GM19463 (cell line): Measurements from ENCODE around the gene GPRC5C.
"Not testable (repeated sequence)": the region's sequence is repeated elsewhere in the genome, so short reads cannot be mapped to it uniquely, and the experiment has no call there.

Experiments
- ATAC-seq: cut with Tn5 transposase; IDR thresholded peaks from one replicate; pipeline ENCODE4 v1.9.1; 2021; ENCODE audit warnings: mild to moderate bottlenecking, moderate library complexity; ENCODE audit not compliant: unreplicated experiment

GPRC5C gene

DNA sequence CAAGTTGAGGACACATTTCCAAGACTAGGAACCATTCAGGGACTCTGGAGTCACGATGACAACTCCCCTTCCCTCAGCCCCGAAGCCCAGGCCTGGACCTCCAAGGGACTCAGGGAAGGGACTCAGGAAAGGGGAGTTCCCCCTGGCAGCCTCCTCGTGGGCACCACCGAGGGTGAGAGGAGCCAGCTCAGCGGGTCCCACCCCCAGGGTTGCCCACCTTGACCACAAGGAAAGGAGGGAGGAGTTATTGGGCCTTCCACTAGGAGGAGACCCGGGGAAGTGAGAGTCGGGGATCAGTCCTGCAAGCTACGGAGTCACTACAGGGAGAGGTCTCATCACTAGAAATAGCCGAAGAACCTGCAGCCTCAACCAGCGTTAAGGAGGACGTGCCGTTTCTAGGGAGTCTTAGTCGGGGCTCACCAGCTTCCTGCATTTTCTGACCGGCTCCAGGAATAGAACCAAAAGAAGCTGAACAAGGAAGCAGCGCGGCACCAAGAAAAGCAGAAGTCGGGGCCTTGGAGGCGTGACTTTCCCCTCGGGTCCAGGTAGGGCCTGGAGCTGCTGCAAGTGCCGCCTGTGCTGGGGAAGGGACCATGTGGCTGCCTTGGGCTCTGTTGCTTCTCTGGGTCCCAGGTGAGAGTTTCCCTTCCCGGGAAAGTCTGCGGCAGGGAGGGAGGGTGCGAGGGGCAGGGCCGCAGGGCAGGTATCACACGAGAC is 34.4 kb downstream of the GPRC5C start, which contains the start of gene CD300A:
Gene CD300A (plus strand): TSS at position 524 of the 717 bp plus-strand sequence. CDS start 70 bp downstream, at position 594.
- ATAC-seq: no peak

DNA sequence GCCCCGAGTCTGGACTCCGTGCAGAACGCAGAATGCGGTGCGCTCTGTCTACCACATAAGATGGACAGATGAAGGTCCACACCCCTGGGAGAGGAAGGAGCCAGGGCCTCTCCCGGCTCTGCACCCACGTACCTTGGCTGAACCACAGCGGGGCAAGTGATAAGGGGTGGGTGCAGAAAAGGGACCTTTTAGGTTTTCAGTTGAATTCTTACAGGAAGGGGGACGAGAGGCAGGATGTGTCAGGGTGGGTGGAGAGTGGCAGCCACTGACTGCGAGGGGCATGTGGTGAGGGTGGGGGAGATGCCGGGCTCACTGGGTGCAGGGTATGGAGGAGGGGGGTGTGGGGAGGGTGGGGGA is 34.9 kb downstream of the GPRC5C start:
- peak; percentile 3 for ATAC-seq

GRCh38 chr17:74467221-74467951 is 35.5 kb downstream of the GPRC5C start:
- ATAC-seq: peak; percentile 61

- no peak for ATAC-seq
Measured at GRCh38 chr17:74471341-74471740, 39.5 kb downstream of the GPRC5C start.

DNA sequence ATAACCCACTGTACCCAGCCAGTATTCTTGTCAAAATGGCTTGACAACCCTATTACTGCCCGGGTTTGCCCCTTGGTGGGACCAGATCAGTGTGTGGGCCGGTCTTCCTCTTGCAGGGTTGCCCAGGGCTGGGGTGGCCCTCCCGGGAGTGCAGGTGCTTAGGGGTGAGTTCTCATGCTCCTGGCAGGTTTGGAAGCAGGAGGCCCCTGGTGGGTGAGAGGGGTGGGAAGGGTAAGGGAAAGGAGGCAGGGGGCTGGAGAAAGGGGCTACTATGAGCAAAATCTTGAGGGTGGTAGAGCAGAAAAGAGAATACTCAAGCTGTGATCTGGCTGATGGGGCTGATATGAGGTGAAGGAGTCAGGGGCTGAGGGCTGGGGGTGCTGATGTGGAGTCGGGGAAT is 41.0 kb downstream of the GPRC5C start:
- no peak for ATAC-seq

DNA sequence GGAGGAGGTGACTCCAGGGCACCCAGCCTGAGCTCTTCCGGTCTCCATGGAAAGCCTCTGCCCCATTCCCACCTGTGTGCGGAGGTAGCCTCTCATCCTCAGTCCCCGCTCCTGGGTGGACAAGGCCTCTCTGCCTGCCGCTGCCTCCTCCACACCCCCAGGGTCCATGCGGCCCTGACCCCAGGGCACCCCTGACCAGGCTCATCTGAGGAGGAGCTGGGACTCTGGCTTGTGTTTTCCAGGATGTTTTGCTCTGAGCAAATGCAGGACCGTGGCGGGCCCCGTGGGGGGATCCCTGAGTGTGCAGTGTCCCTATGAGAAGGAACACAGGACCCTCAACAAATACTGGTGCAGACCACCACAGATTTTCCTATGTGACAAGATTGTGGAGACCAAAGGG is 41.4 kb downstream of the GPRC5C start:
- ATAC-seq: no peak

GRCh38 chr17:74474043-74474792 is 42.3 kb downstream of the GPRC5C start:
- ATAC-seq: no peak

DNA sequence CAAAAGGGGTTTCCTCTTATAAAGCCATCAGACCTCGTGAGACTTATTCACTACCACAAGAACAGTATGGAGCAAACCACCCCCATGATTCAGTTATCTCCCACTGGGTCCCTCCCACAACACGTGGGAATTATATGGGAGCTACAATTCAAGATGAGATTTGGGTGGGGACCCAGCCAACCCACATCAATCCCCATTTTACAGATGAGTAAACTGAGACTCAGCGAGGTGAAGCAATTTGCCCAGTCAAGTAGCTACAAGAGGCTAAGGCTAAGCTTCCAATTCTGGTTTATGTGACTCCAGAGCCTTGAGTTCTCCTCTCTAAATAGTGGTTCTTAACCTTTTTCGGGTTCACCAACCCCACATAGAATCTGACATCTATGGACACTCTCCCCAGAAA is 43.3 kb downstream of the GPRC5C start:
- ATAC-seq: no peak

DNA sequence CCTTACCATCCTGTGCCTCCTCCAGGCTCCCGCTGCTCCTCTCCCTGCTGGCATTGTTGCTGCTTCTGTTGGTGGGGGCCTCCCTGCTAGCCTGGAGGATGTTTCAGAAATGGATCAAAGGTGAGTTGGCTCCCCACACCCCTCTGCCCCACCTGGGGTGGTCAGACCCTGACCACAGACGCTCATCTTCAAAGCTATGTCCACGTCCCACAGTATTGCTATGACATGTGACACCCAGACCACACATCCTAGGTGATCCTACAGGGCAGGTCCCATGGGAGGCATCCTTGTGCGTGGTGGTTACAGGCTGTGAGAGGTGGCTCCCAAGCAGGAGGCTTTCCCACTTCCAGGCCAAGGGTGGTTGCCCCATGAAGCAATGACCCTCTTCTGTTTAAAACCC is 45.5 kb downstream of the GPRC5C start:
- no peak for ATAC-seq

GRCh38 chr17:74478420-74479100 is 46.7 kb downstream of the GPRC5C start:
- peak; percentile 71 for ATAC-seq

DNA sequence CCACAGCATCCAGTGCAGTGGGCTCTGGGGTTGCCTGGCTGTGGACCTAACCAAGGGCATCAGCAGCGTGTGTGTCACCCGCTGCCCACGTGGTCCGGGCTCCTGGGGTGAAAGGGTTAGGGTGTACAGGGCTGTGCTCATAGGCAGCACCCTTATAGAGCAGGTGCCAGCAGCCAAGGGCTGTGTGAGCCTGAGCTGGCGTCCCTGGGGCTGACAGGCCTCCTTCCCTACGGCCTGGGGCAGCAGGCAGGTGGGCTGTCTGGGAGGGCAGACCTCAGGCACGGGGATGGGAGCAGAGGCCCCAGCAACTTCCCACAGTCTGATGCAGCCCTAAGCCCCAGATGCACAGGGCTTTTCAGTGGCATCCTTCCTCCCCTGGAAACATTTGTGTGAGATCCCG is 48.4 kb downstream of the GPRC5C start:
- no peak for ATAC-seq

DNA sequence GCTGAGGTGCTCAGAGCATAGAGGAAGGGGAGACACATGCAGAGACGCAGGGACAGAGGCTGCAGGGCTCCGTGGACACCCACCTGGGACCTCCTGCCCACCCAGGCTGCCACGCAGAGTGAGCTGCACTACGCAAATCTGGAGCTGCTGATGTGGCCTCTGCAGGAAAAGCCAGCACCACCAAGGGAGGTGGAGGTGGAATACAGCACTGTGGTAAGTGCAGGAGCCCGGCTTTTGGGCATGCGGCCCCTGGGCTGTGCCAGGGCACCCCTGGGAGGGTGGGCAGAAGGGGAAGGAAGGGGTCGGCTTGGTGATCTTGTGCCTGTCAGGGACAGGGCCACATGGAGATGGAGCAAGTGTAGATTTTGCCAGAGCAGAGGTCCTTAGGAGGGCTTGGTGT is 49.7 kb downstream of the GPRC5C start:
- no peak for ATAC-seq

DNA sequence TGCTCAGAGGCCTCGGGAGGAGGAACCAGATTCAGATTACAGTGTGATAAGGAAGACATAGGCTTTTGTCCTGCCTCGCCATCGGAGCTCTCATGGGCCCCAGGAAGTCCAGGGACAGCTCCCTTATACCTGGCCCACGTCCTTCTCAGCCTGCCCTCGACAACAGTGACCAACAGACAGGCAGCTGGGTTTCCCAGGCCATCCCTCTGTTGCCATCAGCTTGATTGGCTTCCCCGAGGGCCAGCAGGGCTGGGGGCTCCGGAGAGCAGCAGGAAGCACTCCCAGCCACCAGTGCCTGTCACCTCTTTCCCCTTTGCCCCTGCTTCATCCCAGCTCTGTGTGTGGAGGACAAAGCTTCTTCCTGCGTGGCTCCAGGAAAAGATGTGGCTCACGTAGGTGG is 52.2 kb downstream of the GPRC5C start:
- ATAC-seq: no peak

DNA sequence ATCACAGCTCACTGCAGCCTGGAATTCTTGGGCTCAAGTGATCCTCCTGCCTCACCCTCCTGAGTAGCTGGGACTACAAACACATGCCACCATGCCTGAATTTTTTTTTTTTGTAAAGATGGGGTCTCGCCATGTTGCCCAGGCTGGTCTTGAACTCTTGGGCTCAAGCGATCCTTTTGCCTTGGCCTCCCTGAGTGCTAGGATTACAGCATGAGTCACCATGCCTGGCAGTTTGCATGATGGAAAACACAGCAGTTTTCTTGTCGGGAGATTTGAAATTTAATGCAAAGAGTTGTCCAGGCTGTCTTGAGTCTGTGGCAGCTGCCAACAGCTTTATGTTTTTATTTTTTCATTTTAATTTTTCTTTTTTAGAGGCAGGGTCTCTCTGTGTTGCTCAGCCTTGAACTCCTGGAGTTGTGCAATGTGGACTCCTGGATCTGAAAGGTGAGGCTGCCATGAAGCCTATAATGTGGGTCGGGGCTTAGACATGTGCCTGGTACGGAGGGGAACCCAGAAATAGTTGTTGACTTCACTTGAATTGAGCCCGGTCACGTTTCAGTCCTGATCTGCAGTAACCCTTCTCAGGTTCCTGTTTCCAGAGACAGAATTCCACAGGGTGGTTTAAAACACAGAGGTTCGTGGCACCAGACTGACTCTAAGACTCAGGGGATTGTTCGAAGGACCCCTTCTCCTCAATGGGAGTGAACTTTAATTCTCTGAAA is 53.3 kb downstream of the GPRC5C start:
- no peak for ATAC-seq

DNA sequence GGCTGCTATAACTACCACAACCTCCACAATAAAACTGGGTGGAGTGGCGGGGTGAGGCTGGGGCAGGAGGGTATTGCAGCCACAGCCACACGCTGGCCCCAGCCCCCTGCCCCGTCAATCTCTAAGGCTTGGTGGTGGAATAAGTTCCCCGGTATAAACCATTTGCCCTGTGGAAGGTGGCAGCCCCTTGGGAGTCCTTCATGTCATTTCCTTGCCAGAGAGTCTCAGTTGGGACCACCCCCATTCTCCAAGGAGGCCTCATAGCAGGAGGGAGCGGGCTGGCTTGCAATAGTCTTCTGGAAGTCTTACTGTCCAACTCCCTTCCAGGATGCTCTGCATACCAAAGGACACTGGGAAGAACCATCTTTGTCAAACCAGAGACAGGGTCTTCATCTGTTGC is 54.0 kb downstream of the GPRC5C start:
- ATAC-seq: no peak

- ATAC-seq: not testable (repeated sequence)
Measured at GRCh38 chr17:74488276-74488675, 56.4 kb downstream of the GPRC5C start.

- no peak for ATAC-seq
Measured at GRCh38 chr17:74490716-74491115, 58.8 kb downstream of the GPRC5C start.

GRCh38 chr17:74491626-74492025 is 59.7 kb downstream of the GPRC5C start:
- no peak for ATAC-seq

- ATAC-seq: no peak
Measured at GRCh38 chr17:74493331-74493833, 61.5 kb downstream of the GPRC5C start.
